Upper lobe of right lung (tissue), 1 donor: Measurements from ENCODE around the gene MLLT3. TPM values are rescaled to one million over a fixed set of nuclear protein-coding genes. Genes with fewer than 3 reads are reported as not detected.

ENCODE experiments used
- ATAC-seq: fragments of 200-7000 bp; cut with Tn5 transposase; one replicate; pipeline ENCODE4 v1.9.1; 2020; ENCODE audit warnings: mild to moderate bottlenecking, moderate library complexity
- DNase-seq: peaks from one replicate; pipeline ENCODE4 v3.0.0-alpha.2; 2020
- H3K27ac ChIP-seq: fragments of 200-600 bp; one replicate; pipeline ENCODE4 v1.8.0; 2022
- H3K27me3 ChIP-seq: fragments of 200-600 bp; one replicate; pipeline ENCODE4 v1.8.0; 2022; ENCODE audit warnings: mild to moderate bottlenecking
- H3K36me3 ChIP-seq: fragments of 200-600 bp; one replicate; pipeline ENCODE4 v1.8.0; 2022
- H3K4me1 ChIP-seq: fragments of 200-600 bp; one replicate; pipeline ENCODE4 v1.8.0; 2022
- H3K4me3 ChIP-seq: fragments of 200-600 bp; one replicate; pipeline ENCODE4 v1.8.0; 2022; ENCODE audit warnings: mild to moderate bottlenecking
- H3K9me3 ChIP-seq: fragments of 200-600 bp; one replicate; pipeline ENCODE4 v1.8.0; 2022
- CTCF ChIP-seq: fragments of 200-600 bp; IDR thresholded peaks from one replicate; pipeline ENCODE4 v1.8.0; 2022; ENCODE audit warnings: antibody characterized with exemption
- intact Hi-C: fragments of 100-400 bp; cut with DNase I; formaldehyde crosslinking; loops from one replicate; pipeline ENCODE4 v1.11.0; 2022
- total RNA-seq: library from RNA; stranded (reverse); fragmentation: NEBNext Ultra II Directional; extraction: Animal tissue kit (Norgen Biotek cat#: 25700); gene quantifications from one replicate; pipeline ENCODE4 v1.2.1, GENCODE V29; 2021
- donor health status: DM: no; HTN: yes; CAD: no; lungs with severe emphysema.

Gene MLLT3
- total RNA-seq, 1 donor from 2014 or later = 15.4 TPM

DNA sequence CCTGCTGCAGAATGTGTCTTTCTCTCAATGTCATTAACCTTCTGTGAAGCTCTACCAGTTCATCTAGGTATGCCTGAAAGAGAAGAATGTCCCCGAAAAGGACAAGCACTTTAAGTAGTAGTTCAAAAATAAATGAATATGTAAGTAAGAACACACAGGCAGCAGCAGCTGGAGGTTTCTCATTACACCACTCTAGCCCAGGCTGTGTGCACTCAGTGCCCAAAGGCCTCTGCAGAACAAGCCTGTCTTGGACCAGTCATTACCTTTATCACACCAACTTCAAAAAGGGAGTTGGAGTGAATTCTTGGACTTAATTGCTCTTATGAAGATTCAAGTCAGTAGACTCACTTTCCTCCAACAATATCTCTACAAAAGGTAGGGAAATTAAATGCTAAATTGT, 268.8 kb downstream of the MLLT3 start:
- no peak overlapping the region for H3K27ac ChIP-seq
- intact Hi-C loops = loop anchor here (10.0 kb wide), 1 partner anchor 591 kb away; no protein-coding TSS in a partner anchor

DNA sequence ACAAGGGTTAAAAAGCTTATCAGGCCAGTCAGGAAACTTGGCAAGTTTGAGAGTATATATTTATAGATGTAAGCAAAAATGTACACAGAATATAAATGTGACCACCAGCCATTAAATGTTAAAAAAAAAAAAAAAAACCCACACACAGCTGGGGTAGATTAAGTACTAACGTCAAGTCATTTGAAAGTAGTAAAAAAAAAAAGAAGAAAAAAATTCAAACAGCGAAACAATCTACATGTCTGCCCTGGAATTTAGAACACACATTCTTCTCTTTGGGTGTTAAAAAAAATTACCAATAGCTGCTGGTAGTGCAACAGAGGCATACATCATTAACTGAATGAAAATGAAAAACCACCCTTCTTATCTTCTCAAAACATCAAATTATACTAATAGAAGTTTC, 269.7 kb downstream of the MLLT3 start:
- ATAC-seq (no peak), DNase-seq (no peak)
- no peak overlapping the region for H3K27ac ChIP-seq
- H3K9me3 ChIP-seq = no peaks in the 10 kb centered on the region
- no peaks in the 10 kb centered on the region for H3K36me3 ChIP-seq
- intact Hi-C loops = loop anchor here (10.0 kb wide), 1 partner anchor 592 kb away; no protein-coding TSS in a partner anchor
- TF ChIP-seq CTCF = no peak
- no peaks in the 10 kb centered on the region for H3K27me3 ChIP-seq
- H3K4me3 ChIP-seq = no peak overlapping the region
- H3K4me1 ChIP-seq = peaks cover 11% of the 10 kb centered on the region

More for the DNA sequence above, 268.8 kb downstream of the MLLT3 start:
- ATAC-seq (no peak), DNase-seq (no peak)
- H3K4me1 ChIP-seq = peaks cover 11% of the 10 kb centered on the region
- no peak overlapping the region for H3K4me3 ChIP-seq
- no peaks in the 10 kb centered on the region for H3K36me3 ChIP-seq
- no peaks in the 10 kb centered on the region for H3K9me3 ChIP-seq
- no peak for TF ChIP-seq CTCF
- H3K27me3 ChIP-seq = no peaks in the 10 kb centered on the region

- H3K4me3 ChIP-seq = no peak overlapping the region
- H3K9me3 ChIP-seq = no peaks in the 10 kb centered on the region
- intact Hi-C loops = loop anchor here (10.0 kb wide), 1 partner anchor 593 kb away; no protein-coding TSS in a partner anchor
- H3K4me1 ChIP-seq = peaks cover 7% of the 10 kb centered on the region
- no peaks in the 10 kb centered on the region for H3K27me3 ChIP-seq
- no peak for TF ChIP-seq CTCF
- H3K27ac ChIP-seq = no peak overlapping the region
- H3K36me3 ChIP-seq = no peaks in the 10 kb centered on the region
- ATAC-seq (no peak), DNase-seq (no peak)
Measured at GRCh38 chr9:20351715-20352114, 270.6 kb downstream of the MLLT3 start.

DNA sequence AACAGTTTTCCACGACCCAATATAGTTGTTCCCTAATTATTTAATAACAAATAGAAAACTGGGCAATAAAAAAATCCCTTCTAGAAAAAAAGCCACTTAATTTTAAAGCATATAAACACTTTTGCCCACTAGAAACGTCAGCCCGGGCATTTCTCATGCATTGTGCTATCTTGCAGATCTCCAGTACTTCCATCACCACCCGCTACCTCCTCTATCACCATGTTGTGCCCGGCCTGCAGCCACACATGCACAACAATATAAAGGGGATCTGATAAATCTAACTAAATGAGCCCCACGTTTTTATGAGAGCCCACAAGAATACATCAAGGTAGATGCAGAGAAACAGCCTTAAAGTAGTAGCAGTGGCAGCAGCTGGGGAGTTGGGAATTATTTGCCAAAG, 272.7 kb downstream of the MLLT3 start:
- TF ChIP-seq CTCF = no peak
- H3K27me3 ChIP-seq = no peaks in the 10 kb centered on the region
- no peaks in the 10 kb centered on the region for H3K9me3 ChIP-seq
- no peak overlapping the region for H3K27ac ChIP-seq
- DNase-seq (no peak), ATAC-seq (no peak)
- intact Hi-C loops = no loop called here
- no peak overlapping the region for H3K4me3 ChIP-seq
- H3K4me1 ChIP-seq = no peaks in the 10 kb centered on the region
- H3K36me3 ChIP-seq = peaks cover 6% of the 10 kb centered on the region

DNA sequence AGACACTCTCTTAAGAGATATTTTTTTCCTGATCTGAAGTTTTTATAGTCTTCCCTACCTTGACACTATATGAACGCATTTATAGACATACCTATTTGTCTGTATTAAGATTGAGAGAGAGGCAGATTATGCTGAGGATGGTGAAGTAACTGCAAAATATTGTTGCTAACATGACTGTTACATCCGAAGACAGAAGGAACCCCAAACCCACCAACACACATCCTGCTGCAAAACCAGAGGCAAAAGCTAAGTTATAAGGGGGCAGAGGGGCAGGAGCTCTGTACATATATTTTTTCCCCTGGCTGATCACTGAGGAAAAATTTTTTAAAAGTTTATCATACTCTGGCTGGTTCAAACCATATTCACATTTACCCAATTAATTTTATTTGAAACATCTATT, 279.0 kb downstream of the MLLT3 start:
- TF ChIP-seq CTCF = no peak
- no peak overlapping the region for H3K4me3 ChIP-seq
- no peaks in the 10 kb centered on the region for H3K9me3 ChIP-seq
- H3K4me1 ChIP-seq = no peaks in the 10 kb centered on the region
- peaks cover 6% of the 10 kb centered on the region for H3K36me3 ChIP-seq
- no peak for ATAC-seq
- no peak for DNase-seq
- H3K27ac ChIP-seq = no peak overlapping the region
- no peaks in the 10 kb centered on the region for H3K27me3 ChIP-seq
- intact Hi-C loops = no loop called here

DNA sequence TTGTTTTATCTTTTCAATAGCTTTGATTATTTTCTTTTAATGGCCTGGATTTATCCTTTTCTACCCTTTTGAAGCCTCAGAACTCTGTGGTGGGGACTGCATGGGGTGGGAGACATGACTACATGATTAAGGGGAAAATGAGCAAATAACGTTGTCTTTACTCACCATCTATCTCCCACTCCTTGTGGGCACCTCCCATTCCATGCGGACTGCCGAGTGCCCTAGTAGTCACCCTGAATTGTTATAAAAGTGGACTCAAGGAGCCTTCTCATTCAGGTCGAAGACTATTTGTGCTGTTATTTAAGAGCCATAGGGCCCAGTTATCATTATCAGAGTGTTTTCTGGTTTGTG, 281.8 kb downstream of the MLLT3 start:
- Histone ChIP-seq H3K27ac (no peak overlapping the region), H3K4me1 (no peaks in the 10 kb centered on the region), H3K36me3 (peaks cover under 1% of the 10 kb centered on the region), H3K4me3 (no peak overlapping the region), H3K27me3 (no peaks in the 10 kb centered on the region), H3K9me3 (no peaks in the 10 kb centered on the region)
- no peak for TF ChIP-seq CTCF
- intact Hi-C loops = no loop called here
- DNase-seq (no peak), ATAC-seq (no peak)
